GM19467 (cell line): ENCODE measurements around the gene POC1A.
"Not testable (repeated sequence)": the region's sequence is repeated elsewhere in the genome, so short reads cannot be mapped to it uniquely, and the experiment has no call there.

Experiments
- ATAC-seq: cut with Tn5 transposase; IDR thresholded peaks from one replicate; pipeline ENCODE4 v1.9.1; 2021; ENCODE audit warnings: mild to moderate bottlenecking, moderate library complexity; ENCODE audit not compliant: unreplicated experiment

Gene POC1A

GRCh38 chr3:52184690-52185089 lies 30.5 kb upstream of the POC1A start:
- ATAC-seq: no peak

GRCh38 chr3:52183786-52184445 lies 29.7 kb upstream of the POC1A start:
- ATAC-seq: no peak

- no peak for ATAC-seq
These were observed 28.5 kb upstream of the POC1A start for GRCh38 chr3:52182691-52183090.

- no peak for ATAC-seq
These were observed 28.0 kb upstream of the POC1A start for GRCh38 chr3:52182196-52182595.

GRCh38 chr3:52181543-52181942 lies 27.3 kb upstream of the POC1A start:
- no peak for ATAC-seq

GRCh38 chr3:52178537-52178936 lies 24.3 kb upstream of the POC1A start:
- no peak for ATAC-seq

GRCh38 chr3:52178126-52178525 lies 23.9 kb upstream of the POC1A start:
- ATAC-seq: not testable (repeated sequence)

- no peak for ATAC-seq
These were observed 23.4 kb upstream of the POC1A start for GRCh38 chr3:52177701-52178042.

- no peak for ATAC-seq
These were observed 22.9 kb upstream of the POC1A start for GRCh38 chr3:52176951-52177700.

- ATAC-seq: no peak
These were observed 22.0 kb upstream of the POC1A start for GRCh38 chr3:52176180-52176752.

GRCh38 chr3:52175416-52176179 lies 21.4 kb upstream of the POC1A start:
- ATAC-seq: no peak

- ATAC-seq: no peak
These were observed 20.7 kb upstream of the POC1A start for GRCh38 chr3:52174896-52175295.

GRCh38 chr3:52173101-52173500 lies 18.9 kb upstream of the POC1A start:
- ATAC-seq: no peak

GRCh38 chr3:52172262-52172757 lies 18.1 kb upstream of the POC1A start:
- no peak for ATAC-seq

- ATAC-seq: no peak
These were observed 17.5 kb upstream of the POC1A start for GRCh38 chr3:52171514-52172261.

- ATAC-seq: not testable (repeated sequence)
These were observed 16.0 kb upstream of the POC1A start for GRCh38 chr3:52170217-52170616.

GRCh38 chr3:52167240-52167639 lies 13.0 kb upstream of the POC1A start:
- no peak for ATAC-seq

GRCh38 chr3:52162250-52162872 lies 8.1 kb upstream of the POC1A start:
- ATAC-seq: no peak

GRCh38 chr3:52159503-52159902 lies 5.3 kb upstream of the POC1A start:
- no peak for ATAC-seq

- no peak for ATAC-seq
These were observed 1.7 kb upstream of the POC1A start for GRCh38 chr3:52155912-52156311.
